GM21423 (cell line): Measurements from ENCODE around the gene CENPV.

Experiments used
- ATAC-seq: cut with Tn5 transposase; IDR thresholded peaks from one replicate; pipeline ENCODE4 v1.9.1; 2021; ENCODE audit warnings: mild to moderate bottlenecking, moderate library complexity; ENCODE audit not compliant: unreplicated experiment

Gene CENPV

DNA sequence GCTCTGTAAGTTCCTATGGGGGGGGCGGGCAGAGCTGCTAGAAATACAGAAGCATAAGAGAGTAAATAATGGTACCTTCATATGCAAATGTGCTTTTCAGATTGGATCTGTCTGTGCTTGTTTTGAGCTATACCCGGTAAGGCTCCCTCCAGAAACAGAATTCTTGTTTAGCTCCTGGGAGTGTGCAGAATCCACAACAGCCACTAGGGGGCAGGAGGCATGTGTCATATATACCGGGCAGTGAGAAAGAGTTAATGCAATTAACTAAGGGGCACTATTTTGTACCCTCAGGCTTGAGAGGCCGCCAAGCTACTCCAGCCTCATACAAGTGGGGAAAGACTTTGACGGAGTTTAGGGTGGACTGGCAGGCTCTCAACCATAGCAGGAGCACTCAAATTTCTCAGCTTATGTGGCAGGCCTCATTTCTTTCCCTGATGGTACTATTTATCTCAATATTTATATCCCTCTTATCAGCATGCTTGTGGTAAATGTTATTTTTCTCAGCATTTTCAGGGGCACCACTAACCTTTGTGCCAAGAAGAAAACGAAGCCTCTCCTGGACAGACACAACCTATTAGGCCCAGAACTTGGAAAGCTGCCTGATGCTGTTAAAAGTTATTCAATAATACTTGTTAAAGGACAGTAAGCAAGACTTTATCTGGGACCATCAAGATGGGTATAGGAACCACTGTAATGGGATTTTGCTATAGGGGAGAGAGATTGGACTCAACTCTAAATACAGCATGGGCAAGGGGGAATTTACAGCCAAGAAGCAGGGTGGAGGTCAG, 10.7 kb upstream of the CENPV start:
- no peak for ATAC-seq

DNA sequence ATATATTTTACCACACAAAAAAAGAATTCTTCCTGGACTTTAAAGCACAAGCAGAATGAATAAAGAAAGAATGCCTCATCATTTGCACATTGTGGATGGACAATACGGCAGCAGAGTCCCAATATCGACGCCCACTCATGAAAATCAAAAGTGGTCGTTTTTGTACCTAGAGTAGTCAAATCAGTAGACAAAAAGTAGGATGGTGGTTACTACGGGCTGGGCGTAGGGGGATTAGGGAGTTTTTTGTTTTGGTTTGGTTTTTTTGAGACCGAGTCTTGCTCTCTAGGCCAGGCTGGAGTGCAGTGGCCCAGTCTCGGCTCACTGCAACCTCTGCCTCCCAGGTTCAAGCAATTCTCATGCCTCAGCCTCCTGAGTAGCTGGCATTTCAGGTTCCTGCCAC, 8.6 kb upstream of the CENPV start:
- no peak for ATAC-seq

DNA sequence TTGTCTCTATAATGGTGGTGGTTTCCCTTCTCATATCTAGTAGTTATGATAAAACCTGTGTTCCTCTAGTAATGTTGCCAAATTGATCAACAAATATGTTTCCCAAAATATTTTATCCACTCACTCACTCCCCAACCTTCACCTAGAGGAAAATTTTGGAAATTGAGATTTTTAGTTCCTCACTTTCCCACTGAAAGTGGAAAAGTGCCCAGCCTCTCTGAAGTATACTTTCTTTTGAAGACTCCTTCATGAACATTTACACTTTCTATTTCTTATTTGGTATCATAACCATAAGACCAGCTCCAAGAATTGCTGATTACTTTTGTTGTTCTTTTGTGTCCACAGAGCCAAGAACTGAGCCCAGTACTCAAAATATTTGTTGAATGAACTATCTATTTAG, 5.1 kb upstream of the CENPV start:
- ATAC-seq, result no peak

DNA sequence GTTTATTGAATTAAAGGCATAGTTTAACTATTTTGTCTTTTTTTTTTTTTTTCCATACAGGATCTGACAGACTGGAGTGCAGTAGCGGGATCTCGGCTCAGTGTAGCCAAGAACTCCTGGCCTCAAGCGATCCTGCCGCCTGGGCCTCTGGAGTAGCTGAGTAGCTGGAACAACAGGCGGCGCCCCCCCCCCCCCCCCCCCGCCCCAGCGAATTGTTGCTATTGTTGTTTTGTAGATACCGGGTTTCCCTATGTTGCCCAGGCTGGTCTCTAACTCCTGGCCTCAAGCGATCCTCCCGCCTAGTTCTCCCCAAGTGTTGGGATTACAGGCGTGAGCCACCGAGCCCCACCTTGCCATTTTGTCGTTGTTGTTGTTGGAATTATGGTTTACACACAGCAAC, 1.3 kb upstream of the CENPV start:
- no peak for ATAC-seq

DNA sequence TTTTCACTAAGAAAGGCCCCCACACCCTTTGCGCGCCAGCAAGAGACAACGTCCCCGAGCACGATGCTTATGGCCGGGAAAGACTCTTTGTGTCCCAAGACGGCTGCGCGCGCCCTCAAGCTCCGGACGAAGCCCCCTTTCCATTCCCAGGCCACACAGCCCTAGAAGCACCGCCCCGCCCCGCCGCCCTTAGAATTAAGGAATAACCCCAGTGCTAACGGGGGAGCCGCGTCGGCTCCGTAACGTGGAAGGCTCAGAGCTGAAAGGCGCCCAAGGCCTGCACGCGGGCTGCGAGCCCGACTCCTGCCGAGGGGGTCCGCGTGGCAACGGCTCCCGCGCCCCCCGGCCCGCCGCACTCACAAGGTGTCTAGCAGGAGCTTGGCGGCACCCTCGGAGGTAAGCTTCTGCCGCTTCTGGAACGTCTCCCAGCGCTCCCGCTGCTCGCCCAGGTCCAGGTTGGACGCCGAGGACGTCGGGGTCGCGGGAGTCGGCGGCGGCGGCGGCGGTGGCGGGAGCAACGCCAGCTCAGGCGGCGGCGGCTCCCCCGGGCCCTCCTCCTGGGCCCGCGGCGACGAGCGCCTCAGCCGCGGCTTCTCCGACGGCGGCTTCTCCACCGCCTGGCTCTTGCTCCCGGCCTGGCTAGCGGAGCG, 477 bp downstream of the CENPV start:
- peak; percentile 47 for ATAC-seq

DNA sequence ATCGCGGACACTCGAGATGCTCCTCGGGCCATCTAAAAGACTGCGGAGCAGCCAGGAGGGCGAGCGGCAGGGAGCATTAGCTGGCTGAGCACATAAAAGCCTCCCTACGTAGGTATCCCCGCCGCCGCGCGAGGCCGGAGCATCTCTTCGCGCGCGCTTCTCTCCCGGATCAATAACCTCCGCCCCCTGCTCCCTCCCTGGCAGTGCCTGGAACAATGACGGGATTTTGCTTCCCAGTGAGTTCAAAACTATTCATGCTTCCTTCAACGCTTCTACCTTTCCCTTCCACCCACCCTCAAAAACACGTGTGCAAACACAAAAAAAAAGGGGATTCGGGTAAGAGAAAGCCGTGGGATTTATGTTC, 984 bp downstream of the CENPV start:
- ATAC-seq, result no peak

DNA sequence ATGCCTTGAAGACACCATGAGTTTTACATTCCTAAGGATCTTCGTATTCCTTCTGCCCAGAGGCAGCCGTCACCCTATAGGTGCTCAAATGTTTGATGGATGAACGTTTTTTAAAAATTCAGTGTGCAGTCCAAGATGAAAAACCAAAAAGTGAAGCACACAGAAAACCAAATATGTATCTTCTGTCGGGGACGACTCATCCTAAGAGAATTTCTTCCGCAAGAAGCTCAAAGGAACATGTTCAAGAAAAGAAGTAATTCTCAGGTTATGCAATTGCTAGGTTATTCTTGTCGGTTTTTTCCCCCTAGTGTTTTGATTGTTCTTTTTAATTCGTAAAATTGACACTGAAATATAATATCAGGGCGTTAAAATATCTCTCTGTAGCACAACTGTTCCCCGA, 1.4 kb downstream of the CENPV start:
- ATAC-seq, result no peak

DNA sequence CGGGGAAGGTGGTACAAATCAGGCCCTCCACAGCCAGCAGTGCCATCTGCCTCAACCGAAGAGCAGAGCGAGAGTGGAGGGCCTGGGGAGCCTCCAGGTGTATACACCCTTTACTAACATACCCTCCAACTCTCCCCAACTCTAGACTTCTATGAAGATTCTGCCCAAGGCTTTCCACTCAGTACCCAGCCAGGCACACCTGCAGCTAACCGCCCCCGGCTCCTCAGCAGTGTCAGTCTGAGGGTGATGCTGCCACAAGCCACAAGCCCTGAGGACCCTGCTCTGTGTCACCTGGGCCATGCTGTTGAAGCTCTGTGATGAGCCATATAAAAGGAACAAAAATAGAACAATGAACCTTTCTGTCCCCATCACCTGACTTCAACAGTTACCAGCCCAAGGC, 3.8 kb downstream of the CENPV start:
- ATAC-seq, result no peak

DNA sequence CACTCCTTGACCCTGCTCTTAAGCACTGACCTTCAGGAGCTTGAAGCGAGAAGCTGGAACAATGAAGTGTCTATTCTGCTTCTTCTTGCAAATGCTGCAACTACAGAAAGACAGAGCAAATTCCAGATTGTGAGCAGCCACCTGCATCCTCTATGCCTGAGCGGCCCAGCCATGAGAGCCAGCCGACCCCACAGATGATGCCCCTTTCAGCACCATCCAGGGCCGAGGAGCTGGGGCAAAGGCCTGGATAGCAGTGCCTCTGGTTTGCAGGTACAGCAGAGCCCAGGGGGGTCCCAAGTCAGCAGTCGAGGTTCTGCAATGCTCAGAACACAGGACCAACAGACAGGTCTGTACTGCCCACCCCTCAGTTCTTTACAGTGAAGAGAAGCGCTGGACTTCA, 4.7 kb downstream of the CENPV start:
- no peak for ATAC-seq

DNA sequence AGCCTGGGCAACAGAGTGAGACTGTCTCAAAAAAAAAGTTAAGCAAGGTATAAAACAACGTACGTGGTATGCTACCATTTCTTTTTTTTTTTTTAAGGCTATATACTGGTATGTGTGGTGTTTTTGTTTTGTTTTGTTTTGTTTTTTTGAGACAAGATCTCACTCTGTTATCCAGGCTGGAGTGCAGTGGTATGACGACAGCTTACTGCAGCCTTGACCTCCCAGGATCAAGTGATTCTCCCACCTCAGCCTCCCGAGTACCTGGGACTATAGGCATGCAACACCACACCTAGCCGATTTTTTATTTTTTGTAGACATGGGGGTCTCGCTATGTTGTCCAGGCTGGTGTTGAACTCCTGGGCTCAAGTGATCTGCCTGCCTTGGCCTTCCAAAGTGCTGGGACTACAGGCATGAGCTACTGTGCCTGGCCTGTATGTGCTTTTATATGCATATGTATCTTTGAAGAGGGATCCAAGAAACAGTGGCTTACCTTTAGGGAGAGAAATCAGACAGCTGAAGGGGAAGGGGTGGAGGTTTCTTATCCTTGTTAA, 6.5 kb downstream of the CENPV start:
- ATAC-seq, result no peak

DNA sequence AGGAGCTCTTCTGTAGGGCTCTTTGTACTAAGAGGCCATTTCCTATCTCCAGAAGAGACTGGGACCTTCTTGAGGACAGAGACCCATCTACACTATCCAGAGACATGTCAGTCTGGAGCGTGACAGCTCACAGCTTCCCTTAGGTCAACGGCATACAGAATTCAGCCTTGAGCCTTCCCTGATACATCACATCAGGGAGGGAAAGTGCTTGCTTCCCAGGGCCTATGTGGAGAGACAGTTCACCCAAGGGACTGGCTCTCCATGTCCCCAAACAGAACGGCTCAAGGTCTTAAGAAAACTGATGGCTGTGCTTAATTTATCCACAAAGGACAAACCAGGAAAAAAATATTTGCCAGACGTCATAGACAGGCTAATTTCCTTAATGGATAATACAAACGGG, 7.7 kb downstream of the CENPV start:
- ATAC-seq, result no peak

DNA sequence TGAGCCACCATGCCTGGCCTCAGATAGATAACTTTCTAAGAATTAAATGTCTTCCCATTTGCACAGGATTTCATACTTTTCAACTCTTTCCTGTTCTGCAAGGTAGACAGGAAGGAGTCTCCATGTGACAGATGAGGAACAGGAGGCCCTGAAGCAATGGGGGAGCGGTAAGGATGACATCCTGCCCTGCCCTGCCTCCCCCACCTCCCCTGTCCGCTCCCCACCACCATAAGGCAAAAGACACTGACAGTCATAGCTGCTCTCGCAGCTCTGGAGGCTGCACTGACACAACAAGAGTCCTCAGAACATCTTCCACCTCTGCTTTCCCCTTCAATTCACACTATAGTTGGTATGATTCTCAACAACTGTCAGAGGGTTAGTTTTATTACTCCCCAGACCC, 9.7 kb downstream of the CENPV start:
- ATAC-seq, result no peak

DNA sequence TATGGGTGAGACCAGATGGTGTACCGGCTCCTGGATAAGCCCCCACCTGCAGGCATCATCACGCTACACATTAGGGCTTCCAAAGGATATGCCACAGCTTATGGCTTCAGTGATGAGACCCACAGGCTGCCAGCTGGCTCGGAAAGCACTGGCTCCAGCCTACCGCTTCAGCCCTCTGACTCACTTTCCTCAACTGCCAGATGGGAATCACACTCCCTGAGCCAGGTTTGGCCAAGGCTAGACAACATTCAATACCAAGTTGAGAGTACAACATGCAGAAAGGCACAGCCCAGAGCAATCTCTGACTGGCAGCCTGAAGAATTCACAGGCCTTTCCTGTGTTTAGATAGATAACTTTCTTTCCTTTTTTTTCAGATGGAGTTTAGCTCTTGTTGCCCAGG, 10.3 kb downstream of the CENPV start:
- no peak for ATAC-seq

DNA sequence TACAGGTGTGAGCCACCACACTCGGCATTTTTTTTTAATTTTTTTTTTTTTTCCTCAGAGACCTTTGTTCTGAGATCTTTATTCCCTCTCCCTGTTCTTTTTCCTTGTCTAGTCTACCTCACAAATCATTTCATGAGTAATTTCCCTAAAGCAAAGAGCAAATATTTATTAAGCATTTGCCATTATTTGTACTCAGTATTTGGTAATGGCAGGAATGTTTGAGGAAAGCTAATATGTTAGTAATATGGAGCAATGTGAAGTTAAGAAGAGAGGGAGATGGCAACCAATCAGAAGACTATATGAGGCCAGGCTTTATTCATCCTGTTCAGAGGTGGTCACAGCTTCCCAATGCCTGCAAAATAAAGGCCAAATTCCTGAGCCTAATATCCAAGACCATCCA, 13.3 kb downstream of the CENPV start:
- ATAC-seq, result no peak

DNA sequence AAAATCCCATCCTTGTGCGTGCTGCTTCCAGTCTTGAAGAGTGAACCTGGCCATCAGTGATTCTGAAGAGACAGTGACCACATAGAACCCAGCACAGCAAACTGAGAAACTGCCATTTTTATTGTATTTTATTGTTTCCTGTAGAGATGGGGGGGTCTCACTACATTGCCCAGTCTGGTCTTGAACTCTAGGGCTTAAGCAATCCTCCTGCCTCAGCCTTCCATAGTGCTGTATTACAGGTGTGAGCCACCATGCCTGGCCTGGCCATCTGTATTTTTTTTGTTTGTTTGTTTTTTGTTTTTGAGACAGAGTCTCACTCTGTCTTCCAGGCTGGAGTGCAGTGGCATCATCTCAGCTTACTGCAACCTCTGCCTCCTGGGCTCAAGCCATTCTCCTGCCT, 13.9 kb downstream of the CENPV start:
- ATAC-seq, result no peak

DNA sequence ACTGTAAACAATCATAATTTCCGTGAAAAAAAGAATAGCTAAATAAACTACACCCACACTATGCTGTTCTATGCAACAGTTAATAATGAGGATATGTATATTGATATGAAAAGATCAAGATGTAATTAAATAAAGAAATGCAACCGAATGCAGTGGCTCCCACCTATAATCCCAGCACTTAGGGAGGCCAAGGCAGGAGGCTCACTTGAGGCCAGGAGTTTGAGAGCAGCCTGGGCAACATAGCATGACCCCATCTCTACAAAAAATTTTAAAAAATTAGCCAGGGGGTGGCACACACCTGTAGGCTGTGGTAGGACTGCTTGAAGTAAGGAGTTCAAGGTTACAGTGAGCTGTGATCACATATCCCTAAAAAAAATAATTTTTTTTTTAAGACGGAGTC, 14.9 kb downstream of the CENPV start:
- ATAC-seq, result no peak

DNA sequence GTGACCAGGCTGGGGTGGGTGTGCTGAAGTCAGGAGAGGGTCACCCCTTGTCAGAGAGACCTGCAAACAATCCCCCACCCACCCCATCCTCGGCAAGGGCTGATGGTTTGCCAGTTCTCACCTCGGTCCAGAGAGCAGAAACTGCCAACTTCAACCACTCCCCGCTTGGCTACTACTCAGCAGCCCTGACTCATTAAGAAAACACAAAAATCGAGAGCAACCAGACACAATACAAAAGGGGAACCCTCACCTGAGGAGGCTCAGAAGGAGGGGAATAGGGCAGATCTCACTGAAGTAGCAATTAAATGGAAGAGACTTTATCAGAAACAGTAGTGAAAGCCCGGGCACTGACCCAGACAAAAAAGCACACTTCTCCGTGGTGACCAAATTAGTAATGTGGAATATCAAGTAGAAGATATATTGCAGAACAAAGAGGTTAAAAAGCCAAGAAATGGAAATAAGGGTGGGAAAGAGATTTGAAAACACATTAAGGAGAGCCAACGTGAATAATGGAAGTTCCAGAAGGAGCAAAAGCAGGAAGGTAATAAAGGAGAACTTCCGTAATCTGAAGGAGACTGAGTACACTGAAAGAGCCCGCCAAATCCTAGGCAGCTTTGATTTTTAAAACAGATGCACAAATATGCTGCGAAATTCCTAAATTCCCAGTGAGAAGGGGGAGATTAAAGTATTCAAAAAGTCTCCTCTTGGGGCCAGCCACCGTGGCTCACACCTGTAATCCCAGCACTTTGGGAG, 23.6 kb downstream of the CENPV start:
- no peak for ATAC-seq

DNA sequence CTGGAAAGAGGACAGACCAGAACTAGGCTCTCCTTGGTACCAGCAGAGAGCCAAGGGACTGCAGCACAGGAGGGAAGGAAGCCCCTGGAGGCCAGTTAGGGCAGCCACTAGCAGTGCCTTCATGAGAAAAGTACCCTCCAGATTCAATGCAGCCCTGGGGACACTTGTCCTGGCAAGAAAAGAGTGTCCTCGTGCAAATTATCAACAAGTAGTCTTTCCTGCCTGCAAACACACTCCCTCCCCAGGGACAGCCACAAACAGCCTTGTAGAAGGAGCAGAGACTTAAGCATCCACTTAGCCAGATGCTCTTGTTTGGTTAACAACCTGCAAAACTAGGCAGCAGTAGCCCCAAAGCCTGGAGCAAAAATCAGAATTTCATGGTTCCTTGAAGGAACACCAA, 24.3 kb downstream of the CENPV start:
- no peak for ATAC-seq

DNA sequence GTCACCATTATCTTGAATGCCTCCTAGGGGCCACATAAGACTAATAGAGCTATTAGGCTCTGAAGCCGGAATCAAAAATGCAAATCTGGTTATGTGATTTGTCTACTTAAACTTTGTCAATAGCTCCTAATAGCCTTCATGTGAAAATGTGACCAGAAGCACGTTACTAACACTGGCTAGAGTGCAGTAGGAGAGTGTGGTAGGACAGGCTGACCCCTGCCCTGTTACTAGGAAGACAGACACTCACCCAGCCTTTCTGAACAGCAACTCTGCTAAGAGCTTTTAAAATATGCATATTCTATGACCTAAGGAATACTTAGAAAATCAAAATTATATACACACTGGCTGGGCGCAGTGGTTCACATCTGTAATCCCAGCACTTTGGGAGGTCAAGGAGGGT, 26.3 kb downstream of the CENPV start:
- ATAC-seq, result no peak

DNA sequence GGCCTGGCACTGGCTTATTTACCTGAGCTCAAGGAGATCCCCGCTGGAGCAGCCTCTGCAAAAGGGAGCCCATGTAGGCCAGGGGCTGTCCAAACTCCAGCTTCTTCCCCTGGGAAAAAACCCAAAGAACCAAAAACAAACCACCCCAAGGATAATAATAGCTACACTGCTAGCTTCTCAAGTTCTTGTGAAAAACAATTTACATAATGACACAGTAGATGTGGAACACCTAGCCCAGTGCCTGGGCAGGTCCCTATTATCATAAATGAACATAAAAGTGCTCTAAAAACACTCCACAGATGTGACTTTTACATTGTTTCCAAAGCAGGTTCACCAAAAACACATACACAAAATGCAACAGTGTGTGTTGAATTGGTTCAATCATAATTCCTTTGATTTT, 27.3 kb downstream of the CENPV start:
- no peak for ATAC-seq

DNA sequence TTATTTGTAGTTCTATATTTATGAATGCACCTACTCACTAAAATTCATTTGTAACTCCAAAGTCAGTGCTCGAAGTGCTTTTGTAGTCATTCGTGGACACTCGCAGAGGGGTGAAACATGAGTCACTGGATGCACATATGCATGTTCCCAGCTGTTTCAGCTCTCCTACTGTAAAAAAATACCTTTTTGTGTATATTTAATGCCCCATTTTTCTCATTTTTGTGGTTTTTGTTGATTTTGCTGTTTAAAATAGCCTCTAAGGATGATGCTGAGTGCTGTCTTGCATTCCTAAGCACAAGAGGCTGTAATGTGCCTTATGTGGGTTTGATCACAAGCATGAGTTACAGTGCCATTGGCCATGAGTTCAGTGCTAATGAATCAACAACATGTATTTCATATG, 30.6 kb downstream of the CENPV start:
- no peak for ATAC-seq

DNA sequence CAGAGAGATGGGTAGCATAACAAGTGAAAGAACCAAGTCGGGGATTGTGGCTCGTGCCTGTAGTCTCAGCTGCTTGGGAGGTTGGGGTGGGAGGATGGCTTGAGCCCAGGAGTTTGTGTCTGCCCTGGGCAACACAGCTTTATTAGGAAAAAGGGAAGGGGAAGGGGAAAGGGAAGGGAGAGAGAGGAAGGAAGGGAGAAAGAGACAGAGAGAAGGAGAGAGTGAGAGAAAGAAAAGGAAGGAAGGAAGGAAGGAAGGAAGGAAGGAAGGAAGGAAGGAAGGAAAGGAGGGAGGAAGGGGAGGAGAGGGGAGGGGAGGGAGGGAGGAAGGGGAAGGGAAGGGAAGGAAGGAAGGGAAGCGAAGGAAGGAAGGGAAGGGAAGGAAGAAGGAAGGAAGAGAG, 33.3 kb downstream of the CENPV start:
- no peak for ATAC-seq
